ENCODE measurements around the gene TMCC3. TPM values are rescaled to one million over a fixed set of nuclear protein-coding genes. Genes with fewer than 3 reads are reported as not detected.
A peak's percentile ranks its signal among the peaks of the same experiment; 100 is the strongest.
"Not testable (repeated sequence)": the region's sequence is repeated elsewhere in the genome, so short reads cannot be mapped to it uniquely, and the experiment has no call there.

The TMCC3 gene
- total RNA-seq, 1 experiment from 2014 or later = 2.2 TPM

GRCh38 chr12:94550964-94551363 lies 99.4 kb downstream of the TMCC3 start (continued):
- TF ChIP-seq ATF3 (CRISPR knock-in tag; conservative IDR thresholded peaks at IDR 0.05) = no peak

- Mint-ChIP-seq H3K27me3 (ENCODE audit: low read depth) (peaks cover 19% of the 10 kb centered on the region), H3K36me3 (peaks cover 26% of the 10 kb centered on the region), H3K9me3 (peaks cover 29% of the 10 kb centered on the region)
- ATAC-seq; H3K4me1 Mint-ChIP-seq; H3K4me3 Mint-ChIP-seq; H3K27ac Mint-ChIP-seq; DNase-seq (ENCODE audit: low spot score); POLR2A ChIA-PET: not testable (repeated sequence)
- CTCF ChIA-PET = interaction anchor here (1.7 kb wide), 1 partner anchor 327 kb away, joined by 4 read pairs; no protein-coding TSS in a partner anchor
Measured at GRCh38 chr12:94548833-94549232, 101.5 kb downstream of the TMCC3 start.

GRCh38 chr12:94545935-94546771 lies 104.2 kb downstream of the TMCC3 start:
- Mint-ChIP-seq H3K9me3 (peaks cover 28% of the 10 kb centered on the region), H3K4me1 (no peaks in the 10 kb centered on the region), H3K36me3 (peaks cover 26% of the 10 kb centered on the region), H3K4me3 (no peak overlapping the region), H3K27ac (no peak overlapping the region), H3K27me3 (ENCODE audit: low read depth) (peaks cover 19% of the 10 kb centered on the region)
- DNase-seq (ENCODE audit: low spot score) (peak; percentile 62), ATAC-seq (peak; percentile 100)
- ChIA-PET POLR2A (no interaction called here), CTCF (interaction anchor here (0.6 to 1.1 kb wide), 2 partner anchors 228 to 330 kb away, joined by 3 to 5 read pairs; no protein-coding TSS in a partner anchor)
- TF ChIP-seq ZNF532 (CRISPR knock-in tag; IDR thresholded peaks at IDR 0.05; ENCODE audit: borderline replicate concordance) (no peak), IRF2 (CRISPR knock-in tag; IDR thresholded peaks at IDR 0.05; ENCODE audit: borderline replicate concordance, low read depth) (no peak), SMAD3 (CRISPR knock-in tag; IDR thresholded peaks at IDR 0.05; ENCODE audit: borderline replicate concordance) (no peak), TEAD4 (CRISPR knock-in tag; IDR thresholded peaks at IDR 0.05) (no peak), ZNF425 (CRISPR knock-in tag; conservative IDR thresholded peaks at IDR 0.05) (no peak), ZNF281 (CRISPR knock-in tag; IDR thresholded peaks at IDR 0.05) (no peak), HMGXB4 (CRISPR knock-in tag; IDR thresholded peaks at IDR 0.05) (0 out of 2 replicates have a peak, but pooled peaks have one; percentile 33), NR1H2 (CRISPR knock-in tag; IDR thresholded peaks at IDR 0.05) (no peak), ZNF263 (CRISPR knock-in tag; IDR thresholded peaks at IDR 0.05; ENCODE audit: low read depth) (no peak), CTCF (IDR thresholded peaks at IDR 0.05) (peak; percentile 45; the same call in 1 of the 2 replicates), MLX (CRISPR knock-in tag; IDR thresholded peaks at IDR 0.05) (no peak), PRRX2 (CRISPR knock-in tag; IDR thresholded peaks at IDR 0.05) (no peak), ZBTB43 (CRISPR knock-in tag; IDR thresholded peaks at IDR 0.05) (no peak), KAT7 (CRISPR knock-in tag; IDR thresholded peaks at IDR 0.05; ENCODE audit: borderline replicate concordance) (no peak)
